Measurements from ENCODE around the gene CSF3R.

The CSF3R gene

GRCh38 chr1:36420836-36421317, 61.8 kb downstream of the CSF3R start:
- Mint-ChIP-seq H3K9me3 (no peaks in the 10 kb centered on the region), H3K27ac (peak overlapping the region; percentile 67), H3K27me3 (peaks cover 3% of the 10 kb centered on the region), H3K36me3 (no peaks in the 10 kb centered on the region), H3K4me3 (peak overlapping the region; percentile 44), H3K4me1 (peaks cover 18% of the 10 kb centered on the region)
- DNase-seq, result peak; percentile 94
- CTCF ChIA-PET, result interaction anchor here (0.8 to 5.8 kb wide), 16 partner anchors 8 to 321 kb away, joined by 3 to 51 read pairs (median 6); partner anchors contain the start of genes EVA1B, SH3D21 and TRAPPC3

GRCh38 chr1:36420409-36420808, 62.3 kb downstream of the CSF3R start:
- CTCF ChIA-PET, result interaction anchor here (0.7 to 2.6 kb wide), 13 partner anchors 33 to 323 kb away, joined by 3 to 42 read pairs (median 5); partner anchors contain the start of genes EVA1B, SH3D21 and TRAPPC3
- Mint-ChIP-seq H3K9me3 (no peaks in the 10 kb centered on the region), H3K27me3 (no peaks in the 10 kb centered on the region), H3K4me3 (peak overlapping the region; percentile 44), H3K36me3 (no peaks in the 10 kb centered on the region), H3K4me1 (peaks cover 18% of the 10 kb centered on the region), H3K27ac (peak overlapping the region; percentile 67)
- DNase-seq, result no peak

- H3K4me3 Mint-ChIP-seq, result no peak overlapping the region
- no peak overlapping the region for H3K27ac Mint-ChIP-seq
- peaks cover 18% of the 10 kb centered on the region for H3K4me1 Mint-ChIP-seq
- H3K9me3 Mint-ChIP-seq, result no peaks in the 10 kb centered on the region
- CTCF ChIA-PET, result interaction anchor here (0.7 to 2.6 kb wide), 12 partner anchors 47 to 322 kb away, joined by 3 to 42 read pairs (median 5); partner anchors contain the start of genes SH3D21 and TRAPPC3
- H3K36me3 Mint-ChIP-seq, result no peaks in the 10 kb centered on the region
- H3K27me3 Mint-ChIP-seq, result no peaks in the 10 kb centered on the region
- DNase-seq, result no peak
Measured at GRCh38 chr1:36419569-36419968, 63.1 kb downstream of the CSF3R start.

- no peaks in the 10 kb centered on the region for H3K36me3 Mint-ChIP-seq
- CTCF ChIA-PET, result interaction anchor here (0.8 to 2.6 kb wide), 7 partner anchors 51 to 270 kb away, joined by 3 to 42 read pairs (median 7); partner anchors contain the start of gene TRAPPC3
Measured at GRCh38 chr1:36419140-36419539, 63.6 kb downstream of the CSF3R start.

GRCh38 chr1:36417931-36418330, 64.8 kb downstream of the CSF3R start:
- H3K36me3 Mint-ChIP-seq, result no peaks in the 10 kb centered on the region
- CTCF ChIA-PET, result interaction anchor here (0.6 to 2.2 kb wide), 4 partner anchors 33 to 132 kb away, joined by 3 to 5 read pairs (median 4); no protein-coding TSS in a partner anchor
- no peaks in the 10 kb centered on the region for H3K27me3 Mint-ChIP-seq
- H3K4me3 Mint-ChIP-seq, result no peak overlapping the region
- H3K27ac Mint-ChIP-seq, result no peak overlapping the region
- no peaks in the 10 kb centered on the region for H3K9me3 Mint-ChIP-seq
- DNase-seq, result no peak
- peaks cover 24% of the 10 kb centered on the region for H3K4me1 Mint-ChIP-seq

More at GRCh38 chr1:36419140-36419539, 63.6 kb downstream of the CSF3R start:
- Mint-ChIP-seq H3K27ac (no peak overlapping the region), H3K9me3 (no peaks in the 10 kb centered on the region), H3K4me1 (peaks cover 18% of the 10 kb centered on the region), H3K4me3 (no peak overlapping the region), H3K27me3 (no peaks in the 10 kb centered on the region)
- DNase-seq, result no peak

Measured in activated naive CD4-positive, alpha-beta T cell treated with anti-CD3 and anti-CD28 coated beads, Interleukin-2, amount 10 ng/mL, durations not matched to agents 7 days and 5 days (primary cell).